ENCODE results near the gene MAPK7.

DNA sequence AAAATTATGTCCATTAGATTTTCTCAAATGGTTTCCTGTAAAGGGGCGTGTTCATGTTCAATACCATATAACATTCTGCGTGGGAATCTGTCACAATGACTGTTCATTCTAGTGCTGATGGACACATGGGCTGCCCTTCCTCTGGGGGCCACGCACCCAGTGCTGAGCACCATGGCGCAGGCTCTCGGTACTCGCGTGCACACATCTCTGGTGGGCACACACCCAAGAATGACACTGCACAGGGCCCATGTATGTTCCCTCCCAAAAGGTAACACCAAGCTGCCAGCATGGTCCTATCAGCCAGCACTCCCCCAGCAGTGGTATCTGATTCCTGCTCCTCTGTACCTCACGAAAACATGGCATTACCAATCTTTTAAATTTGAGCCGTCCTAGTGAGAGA lies 29.5 kb upstream of the MAPK7 start:
- no peak for TF ChIP-seq EZH2 (IDR thresholded peaks at IDR 0.05; ENCODE audit: insufficient read depth, poor library complexity, severe bottlenecking)
- TF ChIP-seq EZH2phosphoT487 (IDR thresholded peaks at IDR 0.05; ENCODE audit: insufficient read depth, low read depth) = no peak

All from GM23248 (cell line).